HepG2 (cell line): ENCODE data around the gene NRSN2. TPM values are rescaled to one million over a fixed set of nuclear protein-coding genes. Genes with fewer than 3 reads are reported as not detected.

Experiments
- AGO1 ChIP-seq: fragments of 200-400 bp; formaldehyde crosslinking; IDR thresholded peaks from 2 replicates; pipeline ENCODE4 v1.6.1; 2017; ENCODE audit warnings: mild to moderate bottlenecking, low read depth, low read length, moderate library complexity; ENCODE audit not compliant: poor library complexity, severe bottlenecking
- CCAR2 ChIP-seq: fragments of 200-400 bp; formaldehyde crosslinking; optimal IDR thresholded peaks from 2 replicates; pipeline ENCODE3; 2018; ENCODE audit warnings: low read depth, mild to moderate bottlenecking, low read length, moderate library complexity
- E2F5 ChIP-seq: sonication (generic); formaldehyde crosslinking; conservative IDR thresholded peaks from 2 replicates; pipeline ENCODE4 v1.4.0; 2020; ENCODE audit warnings: missing genetic modification reagents
- ETV5 ChIP-seq: IDR thresholded peaks from 2 replicates; pipeline ENCODE4 v1.6.1; 2018; ENCODE audit warnings: missing biosample characterization, missing genetic modification reagents, inconsistent platforms, borderline replicate concordance
- FOXK2 ChIP-seq: fragments of 450-650 bp; IDR thresholded peaks from 2 replicates; pipeline ENCODE4 v1.6.1; 2016
- LCORL ChIP-seq, 2 experiments: fragments of 450-650 bp in 1 of 2; sonication (generic) in 1 of 2; formaldehyde crosslinking in 1 of 2; IDR thresholded peaks; 2 replicates each; pipeline versions ENCODE4 v1.5.0 to v1.6.1; 2017 to 2020; ENCODE audit warnings: antibody characterized with exemption in 1 of 2, missing genetic modification reagents in 1 of 2
- MYNN ChIP-seq: sonication (generic); formaldehyde crosslinking; IDR thresholded peaks from 2 replicates; pipeline ENCODE4 v1.4.0; 2020; ENCODE audit warnings: mild to moderate bottlenecking, low read depth, missing genetic modification reagents
- PREB ChIP-seq: sonication (generic); formaldehyde crosslinking; IDR thresholded peaks from 2 replicates; pipeline ENCODE4 v1.4.0; 2020; ENCODE audit warnings: missing genetic modification reagents
- SMYD3 ChIP-seq: sonication (generic); formaldehyde crosslinking; IDR thresholded peaks from 2 replicates; pipeline ENCODE4 v1.8.1; 2023; ENCODE audit warnings: mild to moderate bottlenecking, missing genetic modification reagents
- ZBTB21 ChIP-seq: sonication (generic); formaldehyde crosslinking; IDR thresholded peaks from 2 replicates; pipeline ENCODE4 v1.4.0; 2020; ENCODE audit warnings: missing genetic modification reagents
- ZKSCAN1 ChIP-seq: fragments of 150-350 bp; IDR thresholded peaks from 2 replicates; pipeline ENCODE4 v1.6.1; 2014; ENCODE audit warnings: low read length
- ZNF260 ChIP-seq: sonication (generic); formaldehyde crosslinking; IDR thresholded peaks from 2 replicates; pipeline ENCODE4 v1.4.0; 2020; ENCODE audit warnings: missing genetic modification reagents, low read depth, mild to moderate bottlenecking, borderline replicate concordance
- ZNF343 ChIP-seq: sonication (generic); formaldehyde crosslinking; IDR thresholded peaks from 2 replicates; pipeline ENCODE4 v1.4.0; 2020; ENCODE audit warnings: mild to moderate bottlenecking, missing genetic modification reagents
- ZNF563 ChIP-seq: sonication (generic); formaldehyde crosslinking; IDR thresholded peaks from 2 replicates; pipeline ENCODE4 v1.8.0; 2022; ENCODE audit warnings: mild to moderate bottlenecking, moderate library complexity, missing genetic modification reagents
- ZNF646 ChIP-seq: sonication (generic); formaldehyde crosslinking; IDR thresholded peaks from 2 replicates; pipeline ENCODE4 v1.9.0; 2021; ENCODE audit warnings: mild to moderate bottlenecking, missing genetic modification reagents
- polyA plus RNA-seq, 8 experiments: library from polyadenylated mRNA; depleted of rRNA in 3 of 8; stranded (reverse) in 7 of 8; unstranded in 1 of 8; fragments of >200 nt; fragmentation: Illumina TruSeq in 4 of 8; extraction: Trizol in 4 of 8; gene quantifications; 2 replicates each; pipeline versions ENCODE4 v1.2.1 to v1.2.3, GENCODE V29; 2011 to 2016; ENCODE audit warnings: low read depth in 4 of 8, missing spikeins in 1 of 8, mixed read lengths in 1 of 8; ENCODE audit not compliant: insufficient read depth in 1 of 8
- total RNA-seq, 5 experiments: library from RNA; depleted of rRNA; stranded (reverse); fragments of >200 nt; fragmentation: Illumina TruSeq; extraction: Trizol; gene quantifications; 2 replicates each; pipeline ENCODE4 v1.2.3, GENCODE V29; 2016; ENCODE audit warnings: low read depth in 1 of 5
- TF ChIP-seq, protein P1 (sequence below): sonication (generic); formaldehyde crosslinking; IDR thresholded peaks from 2 replicates; pipeline ENCODE4 v1.4.0; 2020; ENCODE audit warnings: mild to moderate bottlenecking, missing genetic modification reagents

The NRSN2 gene
- total and polyA plus RNA-seq, 2 of the 13 experiments (the other 11 are each of a cell fraction or from before 2014, with no cell fraction given), result 32.3 to 49.4 TPM

DNA sequence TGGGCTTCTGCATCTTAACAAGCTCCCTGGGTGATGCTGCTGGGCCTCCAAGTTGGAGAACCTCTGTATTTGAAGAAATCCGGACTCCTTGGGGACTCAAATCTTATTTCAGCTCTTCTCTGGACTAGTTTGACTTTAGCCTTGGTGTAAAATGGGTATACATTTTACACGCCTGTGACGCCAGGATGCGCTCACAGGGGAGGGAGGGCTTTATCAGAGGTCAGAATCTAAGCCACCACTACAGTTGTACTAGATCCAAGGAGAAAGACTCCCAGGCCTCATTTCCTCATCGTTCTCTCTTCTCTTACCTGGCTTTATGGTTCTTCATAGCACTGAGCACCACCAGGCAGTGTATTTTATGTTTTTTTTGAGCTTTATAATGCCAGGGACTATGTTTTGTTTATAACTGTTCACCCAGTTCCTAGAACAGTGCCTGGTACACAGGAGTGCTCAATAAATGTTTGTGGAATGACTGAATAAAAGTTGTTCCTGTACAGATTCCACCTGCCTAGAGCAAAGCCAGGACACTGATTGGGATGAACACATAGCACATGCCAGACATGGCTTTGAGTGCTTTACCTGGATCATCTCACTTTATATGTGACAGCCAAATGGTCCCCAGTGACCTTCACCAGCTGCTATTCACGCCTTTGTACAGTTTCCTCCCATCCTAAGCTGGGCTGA, 56.1 kb downstream of the NRSN2 start (continued):
- TF ChIP-seq ZNF646 (no peak), AGO1 (no peak), ZNF343 (CRISPR knock-in tag) (no peak), PREB (CRISPR knock-in tag) (no peak), ZBTB21 (CRISPR knock-in tag) (no peak), ZNF563 (no peak), CCAR2 (no peak), E2F5 (CRISPR knock-in tag) (no peak), ZNF260 (CRISPR knock-in tag) (no peak), ZKSCAN1 (no peak), FOXK2 (no peak), LCORL (IDR thresholded peaks at IDR 0.05) (no peak), LCORL (CRISPR knock-in tag; IDR thresholded peaks at IDR 0.05) (peak; percentile 67), SMYD3 (CRISPR knock-in tag) (no peak), MYNN (no peak), ETV5 (CRISPR knock-in tag) (no peak; the same call in 1 of the 2 replicates)
- TF ChIP-seq, protein P1, sequence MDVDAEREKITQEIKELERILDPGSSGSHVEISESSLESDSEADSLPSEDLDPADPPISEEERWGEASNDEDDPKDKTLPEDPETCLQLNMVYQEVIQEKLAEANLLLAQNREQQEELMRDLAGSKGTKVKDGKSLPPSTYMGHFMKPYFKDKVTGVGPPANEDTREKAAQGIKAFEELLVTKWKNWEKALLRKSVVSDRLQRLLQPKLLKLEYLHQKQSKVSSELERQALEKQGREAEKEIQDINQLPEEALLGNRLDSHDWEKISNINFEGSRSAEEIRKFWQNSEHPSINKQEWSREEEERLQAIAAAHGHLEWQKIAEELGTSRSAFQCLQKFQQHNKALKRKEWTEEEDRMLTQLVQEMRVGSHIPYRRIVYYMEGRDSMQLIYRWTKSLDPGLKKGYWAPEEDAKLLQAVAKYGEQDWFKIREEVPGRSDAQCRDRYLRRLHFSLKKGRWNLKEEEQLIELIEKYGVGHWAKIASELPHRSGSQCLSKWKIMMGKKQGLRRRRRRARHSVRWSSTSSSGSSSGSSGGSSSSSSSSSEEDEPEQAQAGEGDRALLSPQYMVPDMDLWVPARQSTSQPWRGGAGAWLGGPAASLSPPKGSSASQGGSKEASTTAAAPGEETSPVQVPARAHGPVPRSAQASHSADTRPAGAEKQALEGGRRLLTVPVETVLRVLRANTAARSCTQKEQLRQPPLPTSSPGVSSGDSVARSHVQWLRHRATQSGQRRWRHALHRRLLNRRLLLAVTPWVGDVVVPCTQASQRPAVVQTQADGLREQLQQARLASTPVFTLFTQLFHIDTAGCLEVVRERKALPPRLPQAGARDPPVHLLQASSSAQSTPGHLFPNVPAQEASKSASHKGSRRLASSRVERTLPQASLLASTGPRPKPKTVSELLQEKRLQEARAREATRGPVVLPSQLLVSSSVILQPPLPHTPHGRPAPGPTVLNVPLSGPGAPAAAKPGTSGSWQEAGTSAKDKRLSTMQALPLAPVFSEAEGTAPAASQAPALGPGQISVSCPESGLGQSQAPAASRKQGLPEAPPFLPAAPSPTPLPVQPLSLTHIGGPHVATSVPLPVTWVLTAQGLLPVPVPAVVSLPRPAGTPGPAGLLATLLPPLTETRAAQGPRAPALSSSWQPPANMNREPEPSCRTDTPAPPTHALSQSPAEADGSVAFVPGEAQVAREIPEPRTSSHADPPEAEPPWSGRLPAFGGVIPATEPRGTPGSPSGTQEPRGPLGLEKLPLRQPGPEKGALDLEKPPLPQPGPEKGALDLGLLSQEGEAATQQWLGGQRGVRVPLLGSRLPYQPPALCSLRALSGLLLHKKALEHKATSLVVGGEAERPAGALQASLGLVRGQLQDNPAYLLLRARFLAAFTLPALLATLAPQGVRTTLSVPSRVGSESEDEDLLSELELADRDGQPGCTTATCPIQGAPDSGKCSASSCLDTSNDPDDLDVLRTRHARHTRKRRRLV (CRISPR knock-in tag), result no peak
